Gastroesophageal sphincter (tissue), 4 donors: Measurements from ENCODE around the gene CCDC14. TPM values are rescaled to one million over a fixed set of nuclear protein-coding genes. Genes with fewer than 3 reads are reported as not detected.

Experiments used
- ATAC-seq: fragments of 150-250 bp; one replicate; pipeline ENCODE4 v1.9.1; 2016; ENCODE audit warnings: mild to moderate bottlenecking, moderate library complexity
- H3K27ac ChIP-seq, 4 donors: fragments of 200-600 bp; sonication (generic) in 3 of 4; 1 replicate in 3 of 4; 2 replicates in 1 of 4; pipeline ENCODE4 v1.5.1; 2016 to 2019
- H3K27me3 ChIP-seq: fragments of 200-600 bp; sonication (generic); one replicate; pipeline ENCODE4 v1.5.1; 2019
- H3K36me3 ChIP-seq, 2 donors: fragments of 200-600 bp; sonication (generic); one replicate each; pipeline ENCODE4 v1.5.1; 2019; ENCODE audit warnings: control low read depth in 1 of 2
- H3K4me1 ChIP-seq, 3 donors: fragments of 200-600 bp; sonication (generic); 1 replicate in 2 of 3; 2 replicates in 1 of 3; pipeline ENCODE4 v1.5.1; 2016 to 2019; ENCODE audit warnings: control low read depth in 2 of 3
- H3K4me3 ChIP-seq, 2 donors: fragments of 200-600 bp; sonication (generic); one replicate each; pipeline ENCODE4 v1.5.1; 2019; ENCODE audit warnings: mild to moderate bottlenecking in 1 of 2, moderate library complexity in 1 of 2
- H3K9me3 ChIP-seq, 3 donors: fragments of 200-600 bp; sonication (generic); one replicate each; pipeline ENCODE4 v1.5.1; 2017 to 2019; ENCODE audit warnings: control low read depth in 2 of 3
- EP300 ChIP-seq: sonication (generic); formaldehyde crosslinking; IDR thresholded peaks from one replicate; pipeline ENCODE4 v1.6.1; 2017; ENCODE audit warnings: antibody characterized with exemption, mild to moderate bottlenecking
- POLR2A ChIP-seq, 2 donors: fragments of 450-650 bp; IDR thresholded peaks; one replicate each; pipeline ENCODE4 v1.6.1; 2017; ENCODE audit warnings: antibody characterized with exemption in 2 of 2, mild to moderate bottlenecking in 2 of 2, moderate library complexity in 1 of 2
- POLR2AphosphoS5 ChIP-seq: sonication (generic); formaldehyde crosslinking; IDR thresholded peaks from one replicate; pipeline ENCODE4 v1.6.1; 2017; ENCODE audit warnings: antibody characterized with exemption
- WGBS, 2 donors: methylation state at CpG; one replicate each; pipeline ENCODE4 v1.1.5; 2018; ENCODE audit warnings: low coverage in 1 of 2; 5-methylcytosine and 5-hydroxymethylcytosine counted together
- total RNA-seq, 4 donors: library from RNA; depleted of rRNA; stranded (reverse); fragments of >200 nt; gene quantifications; one replicate each; pipeline ENCODE4 v1.1.0, GENCODE V29; 2016
- TF ChIP-seq, protein P1 (sequence below), 4 experiments: fragments of 200-600 bp in 2 of 4; fragments of 450-650 bp in 2 of 4; sonication (generic) in 1 of 4; IDR thresholded peaks; one replicate each; pipeline ENCODE4 v1.5.1; 2017 to 2019; ENCODE audit warnings: antibody characterized with exemption in 4 of 4, mild to moderate bottlenecking in 2 of 4, moderate library complexity in 2 of 4

The CCDC14 gene
- total RNA-seq, 4 donors from 2014 or later: 15.0 to 40.5 (median 21.1) TPM

DNA sequence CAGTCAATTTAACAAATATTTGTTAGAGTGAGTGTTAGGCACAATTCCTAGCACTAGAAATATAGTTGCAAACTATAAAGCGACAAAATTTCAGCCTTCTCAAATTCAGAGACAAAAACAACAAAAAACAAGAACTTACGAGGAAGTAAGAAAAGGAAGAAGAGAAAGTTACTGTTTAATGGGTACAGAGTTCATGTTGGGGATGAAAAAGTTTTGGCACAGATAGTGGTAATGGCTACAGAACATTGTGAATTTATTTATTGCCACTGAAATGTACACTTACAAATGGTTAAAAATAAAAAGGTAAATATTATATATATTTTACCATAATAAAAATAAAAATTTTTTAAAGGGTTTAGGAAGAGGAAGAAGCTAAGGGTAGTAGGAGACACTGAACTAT, 21.3 kb downstream of the CCDC14 start:
- Histone ChIP-seq H3K9me3 (no peaks in the 10 kb centered on the region), H3K27me3 (no peaks in the 10 kb centered on the region), H3K4me1 (no peaks in the 10 kb centered on the region), H3K36me3 (peaks cover 0 to 26% of the 10 kb centered on the region in 2 donors), H3K4me3 (no peak overlapping the region), H3K27ac (no peak overlapping the region)
- TF ChIP-seq, protein P1, sequence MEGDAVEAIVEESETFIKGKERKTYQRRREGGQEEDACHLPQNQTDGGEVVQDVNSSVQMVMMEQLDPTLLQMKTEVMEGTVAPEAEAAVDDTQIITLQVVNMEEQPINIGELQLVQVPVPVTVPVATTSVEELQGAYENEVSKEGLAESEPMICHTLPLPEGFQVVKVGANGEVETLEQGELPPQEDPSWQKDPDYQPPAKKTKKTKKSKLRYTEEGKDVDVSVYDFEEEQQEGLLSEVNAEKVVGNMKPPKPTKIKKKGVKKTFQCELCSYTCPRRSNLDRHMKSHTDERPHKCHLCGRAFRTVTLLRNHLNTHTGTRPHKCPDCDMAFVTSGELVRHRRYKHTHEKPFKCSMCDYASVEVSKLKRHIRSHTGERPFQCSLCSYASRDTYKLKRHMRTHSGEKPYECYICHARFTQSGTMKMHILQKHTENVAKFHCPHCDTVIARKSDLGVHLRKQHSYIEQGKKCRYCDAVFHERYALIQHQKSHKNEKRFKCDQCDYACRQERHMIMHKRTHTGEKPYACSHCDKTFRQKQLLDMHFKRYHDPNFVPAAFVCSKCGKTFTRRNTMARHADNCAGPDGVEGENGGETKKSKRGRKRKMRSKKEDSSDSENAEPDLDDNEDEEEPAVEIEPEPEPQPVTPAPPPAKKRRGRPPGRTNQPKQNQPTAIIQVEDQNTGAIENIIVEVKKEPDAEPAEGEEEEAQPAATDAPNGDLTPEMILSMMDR (IDR thresholded peaks at IDR 0.05): no peak
- TF ChIP-seq POLR2A (IDR thresholded peaks at IDR 0.05) (no peak), EP300 (no peak), POLR2AphosphoS5 (no peak)
- WGBS, 2 donors: 100% methylated on average over 2 of the region's 2 CpGs
- ATAC-seq: no peak

DNA sequence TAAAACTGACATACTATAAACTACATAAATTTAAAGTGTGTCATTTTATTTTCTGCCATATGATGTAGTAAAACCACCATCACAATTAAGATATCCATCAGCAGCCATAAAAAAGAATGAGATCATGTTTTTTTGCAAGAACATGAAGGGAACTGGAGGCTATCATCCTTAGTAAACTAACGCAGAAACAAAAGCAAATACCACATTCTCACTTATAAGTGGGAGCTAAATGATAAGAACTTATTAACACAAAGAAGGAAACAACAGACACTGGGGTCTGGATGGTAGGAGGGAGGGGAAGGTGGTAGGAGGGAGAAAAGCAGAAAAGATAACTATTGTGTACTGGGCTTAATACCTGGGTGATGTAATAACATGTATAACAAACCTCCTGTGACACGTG, 24.6 kb downstream of the CCDC14 start:
- Histone ChIP-seq H3K36me3 (peaks cover 0 to 24% of the 10 kb centered on the region in 2 donors), H3K4me1 (no peaks in the 10 kb centered on the region), H3K4me3 (no peak overlapping the region), H3K9me3 (no peaks in the 10 kb centered on the region), H3K27ac (no peak overlapping the region), H3K27me3 (no peaks in the 10 kb centered on the region)
- no peak for TF ChIP-seq EP300
- no peak for TF ChIP-seq POLR2AphosphoS5
- TF ChIP-seq, protein P1 (IDR thresholded peaks at IDR 0.05): no peak
- TF ChIP-seq POLR2A (IDR thresholded peaks at IDR 0.05): no peak
- no peak for ATAC-seq
- 48 to 93% methylated on average over 2 of the region's 2 CpGs for whole genome bisulfite sequencing, 2 donors

DNA sequence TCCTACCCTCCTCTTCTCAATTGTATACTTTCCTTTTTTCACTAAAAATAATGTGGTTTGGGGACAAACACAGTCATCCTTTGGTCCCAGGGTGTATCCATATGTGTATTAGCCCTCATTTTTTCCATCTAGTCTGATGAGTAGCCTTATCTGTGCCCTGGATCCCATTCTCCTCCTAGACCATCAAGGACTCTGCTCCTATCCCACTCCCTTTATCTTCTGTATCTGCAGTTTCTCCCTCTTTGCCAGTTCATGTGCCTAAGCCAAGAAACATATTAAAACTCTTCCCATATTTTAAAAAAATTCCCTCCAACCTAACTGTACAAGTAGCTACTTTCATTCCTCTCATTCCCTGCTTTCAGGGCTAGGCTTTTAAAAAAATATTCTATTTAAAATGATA, 25.2 kb downstream of the CCDC14 start:
- H3K4me3 ChIP-seq: no peak overlapping the region
- H3K27me3 ChIP-seq: no peaks in the 10 kb centered on the region
- TF ChIP-seq, protein P1 (IDR thresholded peaks at IDR 0.05): no peak
- TF ChIP-seq POLR2A (IDR thresholded peaks at IDR 0.05): no peak
- TF ChIP-seq EP300: no peak
- no peak for TF ChIP-seq POLR2AphosphoS5
- peaks cover 0 to 29% of the 10 kb centered on the region in 2 donors for H3K36me3 ChIP-seq
- no peak overlapping the region for H3K27ac ChIP-seq
- H3K4me1 ChIP-seq: no peaks in the 10 kb centered on the region
- no peaks in the 10 kb centered on the region for H3K9me3 ChIP-seq
- ATAC-seq: no peak

DNA sequence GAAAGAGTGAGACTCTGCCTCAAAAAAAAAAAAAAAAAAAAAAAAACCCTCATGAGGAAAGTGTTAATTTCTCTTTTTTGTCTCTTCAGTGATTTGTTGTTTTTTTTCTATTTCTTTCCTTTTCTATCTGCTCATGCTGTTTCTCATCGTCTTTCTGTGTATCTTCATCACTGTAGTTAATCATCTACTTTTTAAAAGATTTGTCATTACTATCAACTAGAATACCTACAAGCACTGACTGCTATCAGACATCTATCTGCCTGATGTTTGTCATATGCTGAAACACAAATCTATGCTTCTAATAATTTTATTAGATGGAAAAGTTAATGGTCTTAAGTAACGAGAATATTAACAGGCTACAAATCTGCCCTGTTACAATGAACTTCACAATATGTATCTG, 26.8 kb downstream of the CCDC14 start:
- ATAC-seq: no peak
- WGBS, 2 donors: 73 to 82% methylated on average over 2 of the region's 2 CpGs
- TF ChIP-seq, protein P1 (IDR thresholded peaks at IDR 0.05): no peak
- TF ChIP-seq POLR2AphosphoS5 (no peak), EP300 (no peak), POLR2A (IDR thresholded peaks at IDR 0.05) (no peak)
- Histone ChIP-seq H3K36me3 (peaks cover 3 to 41% of the 10 kb centered on the region in 2 donors), H3K27me3 (no peaks in the 10 kb centered on the region), H3K4me3 (no peak overlapping the region), H3K9me3 (no peaks in the 10 kb centered on the region), H3K4me1 (no peaks in the 10 kb centered on the region), H3K27ac (no peak overlapping the region)

DNA sequence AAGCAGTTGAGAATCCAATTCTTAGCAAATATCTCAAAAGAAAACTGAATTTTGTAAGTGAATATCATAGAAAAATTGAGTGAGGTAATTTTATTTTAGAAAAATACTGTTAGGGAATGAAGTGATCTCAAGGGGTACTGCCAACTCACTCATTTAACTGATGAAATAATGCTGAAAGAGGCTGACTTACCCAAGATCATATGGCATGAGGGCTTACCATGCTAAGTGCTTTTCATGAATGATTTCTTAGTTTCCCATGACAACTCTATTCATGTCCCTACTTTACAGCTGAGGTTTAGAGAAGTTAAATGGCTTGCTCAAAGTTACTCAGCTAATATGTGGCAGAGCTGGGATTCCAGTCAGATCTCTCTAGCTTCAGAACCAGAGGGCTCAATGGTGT, 30.6 kb downstream of the CCDC14 start:
- Histone ChIP-seq H3K9me3 (no peaks in the 10 kb centered on the region), H3K27ac (no peak overlapping the region), H3K4me3 (no peak overlapping the region), H3K4me1 (no peaks in the 10 kb centered on the region), H3K27me3 (no peaks in the 10 kb centered on the region), H3K36me3 (peaks cover 3 to 48% of the 10 kb centered on the region in 2 donors)
- no peak for ATAC-seq
- no peak for TF ChIP-seq POLR2AphosphoS5
- no peak for TF ChIP-seq EP300
- TF ChIP-seq, protein P1 (IDR thresholded peaks at IDR 0.05): no peak
- no peak for TF ChIP-seq POLR2A (IDR thresholded peaks at IDR 0.05)
